Astrocyte of the spinal cord (primary cell): ENCODE data around the gene LUZP2.
A peak's percentile ranks its signal among the peaks of the same experiment; 100 is the strongest.

Source experiments
- DNase-seq: peaks from one replicate; pipeline ENCODE4 v3.0.0; 2011; ENCODE audit warnings: low read depth, low spot score
- H3K4me3 ChIP-seq: 2 replicates; pipeline ENCODE4 v1.5.1; 2011; ENCODE audit warnings: low read depth, mild to moderate bottlenecking, low read length, moderate library complexity
- in situ Hi-C: cut with HindIII; loops from 2 replicates; pipeline ENCODE4 v1.10.0; 2017; ENCODE audit warnings: low sequenced_read_pairs
- TF ChIP-seq, protein P1 (sequence below): IDR thresholded peaks from 2 replicates; pipeline ENCODE4 v1.5.1; 2012; ENCODE audit warnings: low read depth, mild to moderate bottlenecking, low read length, inconsistent platforms

The LUZP2 gene

DNA sequence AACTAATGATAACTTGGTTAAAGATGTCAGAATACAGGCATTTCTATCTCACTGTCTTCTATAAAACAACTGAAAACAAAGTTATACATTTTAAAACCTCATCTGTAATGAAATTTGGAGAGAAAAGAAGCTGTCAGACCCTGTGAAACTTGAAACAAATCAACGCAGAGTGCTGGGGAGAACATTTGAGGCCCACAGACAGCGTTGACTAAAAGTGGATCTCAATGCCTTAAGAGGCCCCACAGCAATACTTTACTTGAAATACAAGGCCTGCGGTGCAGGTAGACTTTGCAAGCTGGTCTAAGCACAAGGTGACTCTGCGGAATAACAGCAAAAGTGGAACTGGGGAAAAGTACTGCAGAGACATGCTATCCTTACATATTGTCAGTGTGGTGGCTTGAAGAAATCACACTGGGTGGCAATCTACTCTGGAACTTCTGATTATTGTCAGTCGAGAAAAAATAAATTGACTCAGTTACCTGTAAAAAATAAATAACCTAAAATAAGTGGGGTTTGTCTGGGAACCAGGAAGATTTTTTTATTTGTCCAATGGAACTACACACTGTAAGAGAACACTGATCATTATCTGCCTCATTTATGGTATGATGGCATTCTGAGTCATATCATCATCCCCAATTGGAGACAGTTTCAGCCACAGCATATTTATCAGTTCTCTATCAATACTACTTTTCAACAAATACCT lies 138.9 kb downstream of the LUZP2 start:
- TF ChIP-seq, protein P1, sequence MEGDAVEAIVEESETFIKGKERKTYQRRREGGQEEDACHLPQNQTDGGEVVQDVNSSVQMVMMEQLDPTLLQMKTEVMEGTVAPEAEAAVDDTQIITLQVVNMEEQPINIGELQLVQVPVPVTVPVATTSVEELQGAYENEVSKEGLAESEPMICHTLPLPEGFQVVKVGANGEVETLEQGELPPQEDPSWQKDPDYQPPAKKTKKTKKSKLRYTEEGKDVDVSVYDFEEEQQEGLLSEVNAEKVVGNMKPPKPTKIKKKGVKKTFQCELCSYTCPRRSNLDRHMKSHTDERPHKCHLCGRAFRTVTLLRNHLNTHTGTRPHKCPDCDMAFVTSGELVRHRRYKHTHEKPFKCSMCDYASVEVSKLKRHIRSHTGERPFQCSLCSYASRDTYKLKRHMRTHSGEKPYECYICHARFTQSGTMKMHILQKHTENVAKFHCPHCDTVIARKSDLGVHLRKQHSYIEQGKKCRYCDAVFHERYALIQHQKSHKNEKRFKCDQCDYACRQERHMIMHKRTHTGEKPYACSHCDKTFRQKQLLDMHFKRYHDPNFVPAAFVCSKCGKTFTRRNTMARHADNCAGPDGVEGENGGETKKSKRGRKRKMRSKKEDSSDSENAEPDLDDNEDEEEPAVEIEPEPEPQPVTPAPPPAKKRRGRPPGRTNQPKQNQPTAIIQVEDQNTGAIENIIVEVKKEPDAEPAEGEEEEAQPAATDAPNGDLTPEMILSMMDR: no peak
- no peak overlapping the region for H3K4me3 ChIP-seq
- in situ Hi-C loops: no loop called here
- peak; percentile 4 for DNase-seq

DNA sequence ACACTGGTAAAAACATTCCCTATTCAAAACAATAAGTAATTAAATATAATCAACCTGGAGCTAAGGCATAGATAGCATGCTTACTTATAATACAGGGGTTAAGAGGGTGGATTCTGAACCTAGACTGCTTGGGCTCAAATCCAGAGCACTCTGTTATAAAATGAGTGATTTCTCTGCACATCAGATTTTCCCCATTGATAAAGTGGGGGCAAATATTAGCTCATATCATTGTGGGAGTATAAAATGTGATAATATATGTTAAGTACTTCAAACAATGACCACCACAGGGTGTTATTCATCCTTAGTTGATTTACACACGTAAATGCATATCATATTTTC lies 139.4 kb downstream of the LUZP2 start:
- no peak overlapping the region for H3K4me3 ChIP-seq
- DNase-seq: no peak
- TF ChIP-seq, protein P1: no peak
- in situ Hi-C loops: no loop called here

DNA sequence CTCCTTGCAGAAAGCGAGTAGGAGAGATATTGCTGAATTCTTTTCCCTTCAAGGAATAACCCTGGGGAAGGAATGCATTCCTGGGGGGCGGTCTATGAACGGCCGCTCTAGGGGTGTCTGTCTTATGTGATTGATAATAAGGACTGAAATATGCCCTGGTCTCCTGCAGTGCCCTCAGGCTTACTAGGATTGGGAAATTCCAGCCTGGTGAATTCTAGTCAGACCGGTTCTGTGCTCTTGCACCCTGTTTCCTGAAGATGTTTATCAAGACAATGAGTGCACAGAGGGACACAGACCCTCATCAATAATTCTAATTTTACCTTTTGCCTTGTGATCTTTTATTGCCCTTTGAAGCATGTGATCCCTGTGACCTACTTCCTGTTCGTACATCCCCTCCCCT lies 140.7 kb downstream of the LUZP2 start:
- DNase-seq: no peak
- in situ Hi-C loops: no loop called here
- TF ChIP-seq, protein P1: no peak
- H3K4me3 ChIP-seq: no peak overlapping the region

DNA sequence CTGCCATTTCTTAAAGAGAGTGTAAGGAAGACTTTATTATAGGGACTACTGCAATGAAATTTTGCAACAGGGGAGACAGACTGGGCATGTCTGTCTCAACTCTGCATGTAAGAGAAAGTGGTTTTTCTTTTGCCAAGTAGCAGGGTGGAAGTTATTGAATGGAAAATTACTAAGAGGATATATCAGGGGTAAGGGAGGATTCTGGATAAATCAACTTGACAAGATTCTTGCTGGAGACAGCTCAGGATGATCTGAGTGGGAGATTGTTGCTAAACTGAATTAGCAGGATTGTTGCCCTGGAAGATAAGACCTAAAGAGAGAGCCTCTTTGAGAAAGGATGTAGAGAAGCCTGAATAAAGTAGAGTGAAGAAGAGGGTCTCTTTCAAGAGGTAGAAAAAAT lies 145.8 kb downstream of the LUZP2 start:
- DNase-seq: no peak
- TF ChIP-seq, protein P1: no peak
- in situ Hi-C loops: no loop called here
- H3K4me3 ChIP-seq: no peak overlapping the region

DNA sequence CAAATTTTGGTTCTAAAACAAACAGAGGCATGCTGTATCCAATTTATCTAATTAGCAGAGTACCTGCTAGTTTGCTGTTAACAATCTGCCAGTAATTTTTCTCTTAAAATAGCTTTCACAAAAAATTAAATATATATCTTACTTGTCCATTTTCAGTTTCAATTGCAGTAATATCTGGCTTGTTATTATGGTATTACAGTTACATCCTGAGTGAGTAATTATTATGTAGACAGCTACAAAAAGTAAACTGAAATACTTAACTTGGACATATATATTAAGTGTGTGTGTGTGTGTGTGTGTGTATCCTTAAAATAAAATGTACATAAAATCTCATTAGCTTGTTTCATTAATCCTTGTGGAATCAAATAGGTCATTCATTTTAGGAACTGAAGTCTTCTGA lies 148.7 kb downstream of the LUZP2 start:
- no peak overlapping the region for H3K4me3 ChIP-seq
- in situ Hi-C loops: no loop called here
- TF ChIP-seq, protein P1: no peak
- no peak for DNase-seq

DNA sequence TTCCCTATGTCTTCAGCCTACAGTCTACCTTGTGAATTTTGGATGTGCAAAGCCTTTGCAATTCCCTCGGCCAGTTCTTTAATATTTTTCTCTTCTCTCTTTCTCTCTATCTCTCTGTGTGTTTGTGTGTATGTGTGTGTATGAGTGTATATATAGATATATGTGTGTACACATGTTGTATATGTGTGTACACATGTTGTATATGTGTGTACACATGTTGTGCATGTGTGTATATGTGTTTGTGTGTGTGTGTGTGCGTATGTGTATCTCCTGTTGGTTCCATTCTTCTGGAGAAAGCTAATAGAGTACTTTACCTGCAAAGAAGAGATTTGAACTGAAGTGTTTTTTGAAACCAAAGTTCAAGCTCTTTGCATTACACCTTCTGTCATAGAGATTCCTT lies 155.0 kb downstream of the LUZP2 start:
- no peak overlapping the region for H3K4me3 ChIP-seq
- DNase-seq: no peak
- TF ChIP-seq, protein P1: no peak

More for the DNA sequence above, 155.0 kb downstream of the LUZP2 start:
- in situ Hi-C loops: no loop called here
